ENCODE data around the gene TNKS1BP1.
A peak's percentile ranks its signal among the peaks of the same experiment; 100 is the strongest.
"Not testable (repeated sequence)": the region's sequence is repeated elsewhere in the genome, so short reads cannot be mapped to it uniquely, and the experiment has no call there.

The TNKS1BP1 gene

DNA sequence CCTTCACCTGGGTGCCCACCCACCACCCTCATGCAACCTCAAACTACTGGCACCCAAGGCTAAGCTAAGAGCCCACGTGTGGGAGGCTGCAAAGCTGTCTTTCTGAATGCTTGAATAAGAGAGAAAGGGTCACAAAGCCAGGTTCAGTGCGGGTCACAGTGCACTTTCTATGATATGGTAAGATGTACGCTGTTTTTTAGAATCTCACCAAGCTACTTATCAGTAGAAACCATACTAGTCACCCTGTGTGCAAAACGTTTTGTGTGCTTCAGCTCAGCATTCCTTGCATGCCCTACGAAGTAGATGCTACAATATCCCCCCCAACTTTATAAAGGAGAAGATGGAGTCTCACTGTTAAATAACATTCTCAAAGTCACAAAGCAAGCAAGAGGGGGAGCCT lies 28.3 kb upstream of the TNKS1BP1 start:
- DNase-seq, result no peak

GRCh38 chr11:57349491-57350274 lies 24.9 kb upstream of the TNKS1BP1 start:
- peak; percentile 83 for DNase-seq

GRCh38 chr11:57348636-57349313 lies 24.0 kb upstream of the TNKS1BP1 start:
- DNase-seq, result no peak

- DNase-seq, result no peak
Measured at GRCh38 chr11:57348052-57348451, 23.3 kb upstream of the TNKS1BP1 start.

- no peak for DNase-seq
Measured at GRCh38 chr11:57347336-57347735, 22.6 kb upstream of the TNKS1BP1 start.

- DNase-seq, result peak; percentile 75
Measured at GRCh38 chr11:57345555-57346211, 20.9 kb upstream of the TNKS1BP1 start.

GRCh38 chr11:57344826-57345225 lies 20.1 kb upstream of the TNKS1BP1 start:
- DNase-seq, result no peak

DNA sequence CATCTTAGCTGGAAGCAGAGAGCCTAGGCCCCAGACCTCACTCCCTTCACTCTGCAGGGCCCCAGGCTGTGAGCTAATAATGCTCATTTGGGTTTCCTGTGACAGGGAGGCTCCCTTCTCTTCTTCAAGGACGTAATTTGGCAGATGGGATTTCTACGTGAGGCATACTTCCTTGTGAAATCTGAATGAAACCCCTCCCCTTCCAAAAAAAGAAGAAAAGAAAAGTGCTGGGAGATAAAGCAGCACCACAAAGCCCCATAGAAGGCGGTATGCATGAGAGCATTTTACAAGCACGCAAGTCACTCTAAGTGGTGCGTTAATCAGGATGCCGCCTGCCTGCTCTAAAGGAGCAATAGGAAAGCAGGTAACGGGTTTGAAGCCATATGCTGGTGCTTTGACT lies 19.1 kb upstream of the TNKS1BP1 start:
- DNase-seq, result no peak

GRCh38 chr11:57342702-57343101 lies 17.9 kb upstream of the TNKS1BP1 start:
- DNase-seq, result no peak

GRCh38 chr11:57341250-57341808 lies 16.6 kb upstream of the TNKS1BP1 start:
- DNase-seq, result no peak

DNA sequence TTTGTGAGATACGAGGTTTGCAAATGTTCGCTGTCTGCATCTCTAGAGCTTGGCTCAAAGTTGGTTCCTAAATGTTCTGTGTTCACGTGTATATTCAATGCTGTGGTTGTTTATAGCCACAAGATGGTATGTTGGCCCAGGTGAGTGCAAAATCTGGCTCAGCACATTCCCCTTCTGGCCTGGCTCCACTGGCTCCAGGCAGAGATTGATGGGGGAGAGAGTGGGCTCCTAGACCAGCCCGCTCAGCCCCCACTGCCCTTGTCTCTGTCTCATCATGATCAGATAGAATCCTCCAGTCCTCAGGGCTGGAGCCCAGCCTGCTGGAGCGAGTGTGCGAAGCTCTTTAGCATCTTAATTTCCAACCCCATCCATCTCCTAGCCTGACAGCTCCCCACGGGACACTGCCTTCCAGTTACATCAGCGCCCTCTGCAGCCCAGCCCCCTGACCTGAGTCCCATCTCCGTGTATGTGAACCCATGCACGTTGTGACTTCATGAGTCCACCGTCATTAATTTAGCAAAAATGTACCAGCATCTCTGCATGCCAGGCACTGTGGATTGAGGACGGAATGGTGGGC lies 15.4 kb upstream of the TNKS1BP1 start:
- no peak for DNase-seq

- no peak for DNase-seq
Measured at GRCh38 chr11:57339328-57339727, 14.6 kb upstream of the TNKS1BP1 start.

- DNase-seq, result peak; percentile 46
Measured at GRCh38 chr11:57338142-57338541, 13.4 kb upstream of the TNKS1BP1 start, which contains the start of gene P2RX3. P2RX3 (plus strand) TSS chr11:57338352; CDS start chr11:57338551, 199 bp downstream.

GRCh38 chr11:57336856-57337255 lies 12.1 kb upstream of the TNKS1BP1 start:
- DNase-seq, result not testable (repeated sequence)

DNA sequence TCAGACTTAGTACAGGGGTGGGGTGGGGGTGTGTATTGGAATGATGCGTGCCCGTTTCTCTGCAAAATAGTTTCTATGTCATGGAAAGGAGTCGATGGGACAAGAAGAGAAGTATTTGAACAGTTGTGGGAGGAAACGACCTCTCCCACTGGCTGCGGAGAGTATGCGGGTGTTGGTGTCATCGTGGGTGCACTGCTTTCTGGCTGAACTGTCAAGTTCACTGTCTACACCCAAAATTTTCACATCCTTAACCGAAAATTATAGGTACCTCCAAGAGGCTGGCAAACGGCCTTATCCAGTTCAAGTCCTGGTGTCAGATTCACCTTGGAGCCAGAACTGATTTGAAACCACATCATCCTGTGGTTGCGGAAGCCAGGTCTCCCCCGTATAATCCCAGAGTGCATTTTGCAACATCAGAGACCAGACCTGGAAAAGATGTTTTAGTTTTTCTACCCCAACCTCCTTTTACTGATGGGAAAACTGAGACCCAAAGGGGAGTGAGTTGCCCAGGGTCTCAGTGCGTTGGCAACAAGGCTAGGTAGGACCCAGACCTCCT lies 11.4 kb upstream of the TNKS1BP1 start:
- DNase-seq, result no peak

- DNase-seq, result peak; percentile 91
Measured at GRCh38 chr11:57335343-57336110, 10.8 kb upstream of the TNKS1BP1 start, which contains the start of gene SSRP1. SSRP1 (minus strand) TSS chr11:57335892; CDS start chr11:57335121, 771 bp downstream.

- no peak for DNase-seq
Measured at GRCh38 chr11:57335023-57335342, 10.2 kb upstream of the TNKS1BP1 start.

- DNase-seq, result no peak
Measured at GRCh38 chr11:57332694-57333440, 8.1 kb upstream of the TNKS1BP1 start.

GRCh38 chr11:57331720-57332119 lies 7.0 kb upstream of the TNKS1BP1 start:
- DNase-seq, result no peak

DNA sequence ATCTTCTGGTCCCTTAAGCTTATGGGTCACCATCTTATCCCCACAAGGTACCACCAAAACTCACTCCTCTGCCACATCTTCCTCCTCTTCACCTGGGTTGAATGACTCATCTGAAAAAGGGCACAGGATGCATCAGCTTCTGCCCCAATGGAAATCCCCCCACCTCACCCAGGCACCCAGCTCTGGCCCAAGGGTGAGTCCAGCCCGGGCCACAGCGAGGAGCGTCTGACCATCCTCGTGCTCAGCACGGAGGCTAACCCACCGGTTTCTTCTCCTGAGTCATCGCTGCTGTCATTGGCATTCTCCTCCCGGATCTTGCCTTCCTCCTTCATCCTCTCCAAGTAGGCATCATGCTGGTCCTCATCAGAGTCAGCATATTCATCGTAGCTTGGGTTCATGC lies 5.3 kb upstream of the TNKS1BP1 start:
- no peak for DNase-seq

GRCh38 chr11:57327721-57328120 lies 3.0 kb upstream of the TNKS1BP1 start:
- no peak for DNase-seq
